ENCODE data around the gene ACTR3C.

GRCh38 chr7:150317748-150318444 lies 5.4 kb downstream of the ACTR3C start:
- TF ChIP-seq POLR2A (IDR thresholded peaks at IDR 0.05) (no peak), CTCF (IDR thresholded peaks at IDR 0.05) (no peak)

Data from adrenal gland (tissue), 5 donors.